Measurements from ENCODE around the gene SERPINA3. TPM values are rescaled to one million over a fixed set of nuclear protein-coding genes. Genes with fewer than 3 reads are reported as not detected.

The SERPINA3 gene
- total and polyA plus RNA-seq, 10 of the 15 experiments (the other 5 are each of a cell fraction or from before 2014, with no cell fraction given), result 2.2 TPM; not detected in 9

GRCh38 chr14:94562941-94563883 is 49.0 kb upstream of the SERPINA3 start:
- no peaks in the 10 kb centered on the region for H3K36me3 ChIP-seq (ENCODE audit: control insufficient read depth in 2 of 2, insufficient read depth in 2 of 2, low read length in 1 of 2)
- SMC1A ChIA-PET (ENCODE audit: uncharacterized antibody, unreplicated experiment), result no interaction called here
- DNase-seq (ENCODE audit: low read depth, low spot score) (no peak), FAIRE-seq (no peak), ATAC-seq (no peak)
- in situ Hi-C loops (cut with MboI), result no loop called here
- no peaks in the 10 kb centered on the region for H3K79me2 ChIP-seq (ENCODE audit: control insufficient read depth, insufficient read depth, low read length)
- intact Hi-C loops (cut with micrococcal nuclease; ENCODE audit: unreplicated experiment), result no loop called here
- 59% methylated on average over 16 of the region's 16 CpGs for WGBS (ENCODE audit: insufficient coverage, insufficient replicate concordance, low lambda C conversion rate, missing lambda C conversion rate)
- RAD21 ChIA-PET (ENCODE audit: unreplicated experiment), result no interaction called here
- H3K4me1 ChIP-seq (ENCODE audit: control insufficient read depth, insufficient read depth, low read length), result no peaks in the 10 kb centered on the region
- no TSS peak for BruUV-seq (replicated peaks)
- no peaks in the 10 kb centered on the region for H4K20me1 ChIP-seq (ENCODE audit: control insufficient read depth, insufficient read depth)
- H3K4me2 ChIP-seq (ENCODE audit: control insufficient read depth, insufficient read depth), result no peak overlapping the region
- H3K4me3 ChIP-seq, result no peak overlapping the region
- CTCF ChIA-PET, result interaction anchor here (3.0 kb wide), 1 partner anchor 15 kb away, joined by 11 read pairs; no protein-coding TSS in a partner anchor
- H3K27me3 ChIP-seq (replicated peaks in 1 of 2; ENCODE audit: control insufficient read depth in 2 of 2, insufficient read depth in 2 of 2, low read length in 1 of 2), result no peaks in the 10 kb centered on the region; a peak in 1 of 4 replicates
- no peak overlapping the region for H3K9ac ChIP-seq (ENCODE audit: control insufficient read depth, insufficient read depth, low read length)
- H3K27ac ChIP-seq (ENCODE audit: control insufficient read depth, insufficient read depth), result no peak overlapping the region
- H3K9me3 ChIP-seq (replicated peaks; ENCODE audit: control insufficient read depth, insufficient read depth, low read length), result no peaks in the 10 kb centered on the region
- POLR2A ChIA-PET, result no interaction called here
- H2AFZ ChIP-seq (ENCODE audit: control insufficient read depth, low read depth, low read length), result no peak overlapping the region
- TF ChIP-seq GATAD2B (conservative IDR thresholded peaks at IDR 0.05; ENCODE audit: low read depth), result no peak
- no peak for TF ChIP-seq WRNIP1 (IDR thresholded peaks at IDR 0.05; ENCODE audit: borderline replicate concordance, low read depth, low read length)
- no peak for TF ChIP-seq RFX5 (IDR thresholded peaks at IDR 0.05; ENCODE audit: low read depth, low read length)
- TF ChIP-seq TBL1XR1 (IDR thresholded peaks at IDR 0.05; ENCODE audit: low read depth, low read length), result no peak
- no peak for TF ChIP-seq KDM1A (IDR thresholded peaks at IDR 0.05; ENCODE audit: borderline replicate concordance)
- no peak for TF ChIP-seq ZBTB11 (CRISPR knock-in tag; IDR thresholded peaks at IDR 0.05)
- no peak for TF ChIP-seq NBN (IDR thresholded peaks at IDR 0.05)
- no peak for TF ChIP-seq SREBF2 (IDR thresholded peaks at IDR 0.05; ENCODE audit: low read length)
- TF ChIP-seq PAX5 (IDR thresholded peaks at IDR 0.05; ENCODE audit: borderline replicate concordance, low read depth, low read length), result no peak
- TF ChIP-seq YBX1 (IDR thresholded peaks at IDR 0.05), result no peak
- TF ChIP-seq E4F1 (IDR thresholded peaks at IDR 0.05; ENCODE audit: borderline replicate concordance, partially characterized antibody), result no peak
- TF ChIP-seq CEBPB (IDR thresholded peaks at IDR 0.05; ENCODE audit: borderline replicate concordance in 1 of 2, low read depth in 2 of 2, low read length in 2 of 2), result no peak
- TF ChIP-seq ZNF687 (IDR thresholded peaks at IDR 0.05), result no peak
- no peak for TF ChIP-seq ZZZ3 (IDR thresholded peaks at IDR 0.05; ENCODE audit: control insufficient read depth, insufficient read length, low read depth)

Measured in GM12878 (cell line).